HL-60 (cell line): ENCODE data around the gene USF2.
A peak's percentile ranks its signal among the peaks of the same experiment; 100 is the strongest.

ENCODE experiments used
- DNase-seq, 2 experiments: peaks; one replicate each; pipeline ENCODE4 v3.0.0-alpha.2; 2010 to 2020; ENCODE audit warnings: low read depth in 1 of 2, low spot score in 1 of 2
- H3K27ac ChIP-seq: fragments of 250-450 bp; sonication (Bioruptor Pico); replicated peaks from 2 replicates; pipeline ENCODE4 v1.5.1; 2020; ENCODE audit warnings: mild to moderate bottlenecking, moderate library complexity
- H3K27me3 ChIP-seq: fragments of 250-450 bp; sonication (Bioruptor Pico); 2 replicates; pipeline ENCODE4 v1.5.1; 2021; ENCODE audit warnings: mild to moderate bottlenecking, moderate library complexity; ENCODE audit not compliant: insufficient read depth, poor library complexity, severe bottlenecking
- H3K4me3 ChIP-seq: replicated peaks from 2 replicates; pipeline ENCODE4 v1.5.1; 2011; ENCODE audit warnings: mild to moderate bottlenecking, control low read depth, low read length; ENCODE audit not compliant: insufficient read depth
- CTCF ChIP-seq: IDR thresholded peaks from one replicate; pipeline ENCODE4 v1.5.1; 2011; ENCODE audit warnings: low read length, control low read depth, inconsistent platforms; ENCODE audit not compliant: insufficient read depth
- GABPA ChIP-seq: IDR thresholded peaks from 2 replicates; pipeline ENCODE4 v1.6.1; 2012; ENCODE audit warnings: low read depth
- POLR2AphosphoS5 ChIP-seq: IDR thresholded peaks from 2 replicates; pipeline ENCODE4 v1.6.1; 2012; ENCODE audit warnings: low read depth
- SPI1 ChIP-seq: IDR thresholded peaks from 2 replicates; pipeline ENCODE4 v1.6.1; 2012; ENCODE audit warnings: low read depth, mild to moderate bottlenecking, borderline replicate concordance
- TF ChIP-seq, protein P1 (sequence below): IDR thresholded peaks from 2 replicates; pipeline ENCODE4 v1.6.1; 2012; ENCODE audit warnings: low read depth; ENCODE audit not compliant: insufficient replicate concordance

USF2 gene

DNA sequence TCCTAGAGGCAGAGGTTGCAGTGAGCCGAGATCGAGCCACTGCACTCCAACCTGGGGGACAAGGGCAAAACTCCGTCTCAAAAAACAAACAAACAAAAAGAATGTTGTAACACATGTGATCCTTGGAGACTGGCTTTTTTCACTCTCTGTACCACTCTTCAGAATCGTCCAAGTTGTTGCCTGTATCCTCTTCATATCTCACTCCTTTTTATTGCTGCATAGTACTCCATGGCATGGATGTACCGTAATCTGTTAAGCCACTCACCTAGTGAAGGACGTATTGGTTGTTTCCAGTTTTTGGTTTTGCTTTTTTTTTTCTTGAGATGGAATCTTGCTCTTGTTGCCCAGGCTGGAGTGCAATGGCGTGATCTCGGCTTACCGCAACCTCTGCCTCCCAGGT, 53.3 kb downstream of the USF2 start:
- H3K4me3 ChIP-seq: no peak overlapping the region
- H3K27me3 ChIP-seq: no peaks in the 10 kb centered on the region
- no peak for TF ChIP-seq SPI1
- no peak for TF ChIP-seq CTCF
- no peak for TF ChIP-seq POLR2AphosphoS5
- TF ChIP-seq GABPA: no peak
- TF ChIP-seq, protein P1, sequence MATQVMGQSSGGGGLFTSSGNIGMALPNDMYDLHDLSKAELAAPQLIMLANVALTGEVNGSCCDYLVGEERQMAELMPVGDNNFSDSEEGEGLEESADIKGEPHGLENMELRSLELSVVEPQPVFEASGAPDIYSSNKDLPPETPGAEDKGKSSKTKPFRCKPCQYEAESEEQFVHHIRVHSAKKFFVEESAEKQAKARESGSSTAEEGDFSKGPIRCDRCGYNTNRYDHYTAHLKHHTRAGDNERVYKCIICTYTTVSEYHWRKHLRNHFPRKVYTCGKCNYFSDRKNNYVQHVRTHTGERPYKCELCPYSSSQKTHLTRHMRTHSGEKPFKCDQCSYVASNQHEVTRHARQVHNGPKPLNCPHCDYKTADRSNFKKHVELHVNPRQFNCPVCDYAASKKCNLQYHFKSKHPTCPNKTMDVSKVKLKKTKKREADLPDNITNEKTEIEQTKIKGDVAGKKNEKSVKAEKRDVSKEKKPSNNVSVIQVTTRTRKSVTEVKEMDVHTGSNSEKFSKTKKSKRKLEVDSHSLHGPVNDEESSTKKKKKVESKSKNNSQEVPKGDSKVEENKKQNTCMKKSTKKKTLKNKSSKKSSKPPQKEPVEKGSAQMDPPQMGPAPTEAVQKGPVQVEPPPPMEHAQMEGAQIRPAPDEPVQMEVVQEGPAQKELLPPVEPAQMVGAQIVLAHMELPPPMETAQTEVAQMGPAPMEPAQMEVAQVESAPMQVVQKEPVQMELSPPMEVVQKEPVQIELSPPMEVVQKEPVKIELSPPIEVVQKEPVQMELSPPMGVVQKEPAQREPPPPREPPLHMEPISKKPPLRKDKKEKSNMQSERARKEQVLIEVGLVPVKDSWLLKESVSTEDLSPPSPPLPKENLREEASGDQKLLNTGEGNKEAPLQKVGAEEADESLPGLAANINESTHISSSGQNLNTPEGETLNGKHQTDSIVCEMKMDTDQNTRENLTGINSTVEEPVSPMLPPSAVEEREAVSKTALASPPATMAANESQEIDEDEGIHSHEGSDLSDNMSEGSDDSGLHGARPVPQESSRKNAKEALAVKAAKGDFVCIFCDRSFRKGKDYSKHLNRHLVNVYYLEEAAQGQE: no peak
- H3K27ac ChIP-seq: no peak overlapping the region
- no peak for DNase-seq

GRCh38 chr19:35327642-35328041, 58.9 kb downstream of the USF2 start:
- TF ChIP-seq GABPA (no peak), POLR2AphosphoS5 (no peak), CTCF (no peak), SPI1 (no peak)
- TF ChIP-seq, protein P1: no peak
- DNase-seq: no peak
- no peaks in the 10 kb centered on the region for H3K27me3 ChIP-seq
- H3K4me3 ChIP-seq: no peak overlapping the region
- no peak overlapping the region for H3K27ac ChIP-seq

DNA sequence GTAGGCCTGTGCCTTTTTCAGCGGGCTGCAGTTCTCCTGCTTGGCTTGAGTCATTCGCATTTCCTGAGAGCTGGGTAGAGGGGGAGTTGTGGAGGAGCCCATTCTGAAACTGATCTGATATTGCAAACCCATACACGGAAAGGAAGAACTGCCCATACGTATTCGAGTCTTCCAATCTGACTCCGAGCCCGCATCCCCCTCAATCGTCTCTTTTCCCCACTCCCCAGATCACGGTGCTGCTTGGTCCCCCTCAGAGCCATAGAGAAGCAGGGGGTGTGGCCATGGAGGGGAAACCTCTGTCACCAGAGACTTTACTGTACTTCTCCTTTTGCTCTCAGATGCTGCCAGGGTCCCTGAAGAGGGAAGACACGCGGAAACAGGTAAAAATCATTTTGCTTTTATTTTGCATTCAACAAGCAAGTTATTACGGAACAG, 60.1 kb downstream of the USF2 start, which contains the start of gene CD22:
Gene CD22, plus strand, starts transcription at position 337 of the 435 bp plus-strand sequence. CDS start 2,854 bp downstream, outside the sequence.
- no peak within 1 kb of the TSS for H3K4me3 ChIP-seq
- H3K27ac ChIP-seq: no peak within 1 kb of the TSS

More for the DNA sequence above, 60.1 kb downstream of the USF2 start, which contains the start of gene CD22:
- no peaks in the 10 kb centered on the region for H3K27me3 ChIP-seq
- DNase-seq: peak in 1 of 2 experiments; percentile 53
- peak; percentile 51; the same call in 1 of the 2 replicates for TF ChIP-seq SPI1
- TF ChIP-seq, protein P1: no peak
- no peak for TF ChIP-seq CTCF
- TF ChIP-seq GABPA: no peak
- TF ChIP-seq POLR2AphosphoS5: no peak
